Gastroesophageal sphincter (tissue), 3 donors: ENCODE measurements around the gene C5AR2.
"Not testable (repeated sequence)": the region's sequence is repeated elsewhere in the genome, so short reads cannot be mapped to it uniquely, and the experiment has no call there.

ENCODE experiments used
- POLR2A ChIP-seq, 2 donors: fragments of 450-650 bp; IDR thresholded peaks; one replicate each; pipeline ENCODE4 v1.6.1; 2017; ENCODE audit warnings: antibody characterized with exemption in 2 of 2, mild to moderate bottlenecking in 2 of 2, moderate library complexity in 1 of 2
- POLR2AphosphoS5 ChIP-seq: sonication (generic); formaldehyde crosslinking; IDR thresholded peaks from one replicate; pipeline ENCODE4 v1.6.1; 2017; ENCODE audit warnings: antibody characterized with exemption
- TF ChIP-seq, protein P1 (sequence below), 4 experiments: fragments of 200-600 bp in 2 of 4; fragments of 450-650 bp in 2 of 4; sonication (generic) in 1 of 4; IDR thresholded peaks; one replicate each; pipeline ENCODE4 v1.5.1; 2017 to 2019; ENCODE audit warnings: antibody characterized with exemption in 4 of 4, mild to moderate bottlenecking in 2 of 4, moderate library complexity in 2 of 4

DNA sequence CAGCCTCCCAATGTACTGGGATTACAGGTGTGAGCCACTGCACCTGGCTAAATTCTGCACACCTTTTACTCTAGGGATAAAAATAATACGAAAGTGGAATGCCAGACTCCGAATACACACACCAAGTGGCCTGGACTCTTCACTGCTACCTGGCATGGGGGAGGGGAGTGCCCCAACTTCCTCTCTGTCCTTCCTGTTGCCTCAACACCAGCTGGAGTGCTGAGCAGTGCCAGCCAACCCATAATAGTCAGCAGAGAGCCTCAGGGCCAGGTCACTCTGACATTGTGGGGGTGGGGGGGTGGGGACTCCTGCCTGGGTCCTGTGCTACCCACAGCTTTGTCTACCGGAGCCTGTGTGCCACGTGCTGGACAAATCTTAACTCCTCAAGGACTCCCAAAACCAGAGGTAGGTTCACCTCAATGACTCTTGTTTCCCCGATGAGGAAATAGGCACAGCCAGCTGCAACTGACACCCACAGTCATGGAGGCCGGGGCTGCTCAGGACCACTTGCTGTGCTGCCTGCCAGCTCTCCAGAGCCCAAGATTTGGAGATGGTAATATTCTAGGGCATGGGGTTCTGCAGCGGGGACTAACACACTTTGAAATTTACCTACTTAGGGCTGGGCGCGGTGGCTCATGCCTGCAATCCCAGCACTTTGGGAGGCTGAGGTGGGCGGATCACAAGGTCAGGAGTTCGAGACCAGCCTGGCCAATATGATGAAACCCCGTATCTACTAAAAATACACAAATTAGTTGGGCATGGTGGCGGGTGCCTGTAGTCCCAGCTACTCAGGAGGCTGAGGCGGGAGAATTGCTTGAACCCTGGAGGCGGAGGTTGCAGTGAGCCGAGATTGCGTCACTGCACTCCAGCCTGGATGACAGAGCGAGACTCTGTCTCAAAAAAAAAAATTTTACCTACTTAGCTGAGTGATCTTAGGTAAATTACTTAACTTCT is 5.1 kb downstream of the C5AR2 start:
- TF ChIP-seq, protein P1, sequence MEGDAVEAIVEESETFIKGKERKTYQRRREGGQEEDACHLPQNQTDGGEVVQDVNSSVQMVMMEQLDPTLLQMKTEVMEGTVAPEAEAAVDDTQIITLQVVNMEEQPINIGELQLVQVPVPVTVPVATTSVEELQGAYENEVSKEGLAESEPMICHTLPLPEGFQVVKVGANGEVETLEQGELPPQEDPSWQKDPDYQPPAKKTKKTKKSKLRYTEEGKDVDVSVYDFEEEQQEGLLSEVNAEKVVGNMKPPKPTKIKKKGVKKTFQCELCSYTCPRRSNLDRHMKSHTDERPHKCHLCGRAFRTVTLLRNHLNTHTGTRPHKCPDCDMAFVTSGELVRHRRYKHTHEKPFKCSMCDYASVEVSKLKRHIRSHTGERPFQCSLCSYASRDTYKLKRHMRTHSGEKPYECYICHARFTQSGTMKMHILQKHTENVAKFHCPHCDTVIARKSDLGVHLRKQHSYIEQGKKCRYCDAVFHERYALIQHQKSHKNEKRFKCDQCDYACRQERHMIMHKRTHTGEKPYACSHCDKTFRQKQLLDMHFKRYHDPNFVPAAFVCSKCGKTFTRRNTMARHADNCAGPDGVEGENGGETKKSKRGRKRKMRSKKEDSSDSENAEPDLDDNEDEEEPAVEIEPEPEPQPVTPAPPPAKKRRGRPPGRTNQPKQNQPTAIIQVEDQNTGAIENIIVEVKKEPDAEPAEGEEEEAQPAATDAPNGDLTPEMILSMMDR (IDR thresholded peaks at IDR 0.05), result not testable (repeated sequence)
- TF ChIP-seq POLR2A (IDR thresholded peaks at IDR 0.05); POLR2AphosphoS5: not testable (repeated sequence)
